DOHH2 (cell line): Measurements from ENCODE around the gene HHAT.

ENCODE experiments used
- EZH2phosphoT487 ChIP-seq: fragments of 200-600 bp; sonication (generic); IDR thresholded peaks from 2 replicates; pipeline ENCODE4 v1.6.1; 2017; ENCODE audit warnings: borderline replicate concordance, mild to moderate bottlenecking, antibody characterized with exemption, low read length, moderate library complexity, mixed read lengths
- TF ChIP-seq, protein P1 (sequence below): fragments of 200-600 bp; sonication (generic); IDR thresholded peaks from one replicate; pipeline ENCODE4 v1.5.1; 2014; ENCODE audit warnings: antibody characterized with exemption, mild to moderate bottlenecking, low read depth, low read length; ENCODE audit not compliant: poor library complexity, severe bottlenecking

DNA sequence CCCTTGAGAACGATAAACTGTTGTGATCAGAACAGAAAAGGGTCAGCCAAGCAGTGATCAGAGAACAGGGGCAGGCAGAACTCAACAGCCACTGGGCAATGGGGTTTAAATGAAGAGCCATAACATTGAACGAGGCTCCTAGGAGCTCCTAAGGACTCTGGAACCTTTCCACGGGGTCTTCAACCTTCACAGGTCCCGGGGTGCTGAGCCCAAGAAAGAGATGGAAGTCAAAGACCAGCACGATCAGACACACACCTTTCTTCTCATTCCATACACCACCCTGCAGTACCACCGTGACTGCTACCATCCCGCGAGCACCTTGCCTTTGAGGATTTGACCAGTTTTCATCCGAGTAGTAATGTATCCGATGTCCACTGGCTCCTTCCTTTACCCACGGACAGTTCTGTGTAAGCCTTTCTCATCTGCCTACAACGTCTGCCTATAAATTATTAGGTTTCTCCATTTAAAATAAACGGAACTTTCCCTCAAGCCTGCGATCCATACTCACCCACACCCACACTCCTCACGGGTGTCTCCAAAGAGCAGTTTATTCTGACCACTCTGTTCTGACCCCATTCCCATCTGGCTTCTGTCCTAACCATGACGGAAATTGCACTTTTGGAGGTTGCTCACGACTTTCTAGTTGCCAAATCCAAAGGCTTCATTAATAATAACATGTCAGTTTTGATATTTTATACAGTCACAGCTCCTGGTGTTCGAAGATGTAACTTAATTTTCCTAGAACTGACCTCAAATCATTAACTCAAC is 16.8 kb upstream of the HHAT start:
- TF ChIP-seq, protein P1, sequence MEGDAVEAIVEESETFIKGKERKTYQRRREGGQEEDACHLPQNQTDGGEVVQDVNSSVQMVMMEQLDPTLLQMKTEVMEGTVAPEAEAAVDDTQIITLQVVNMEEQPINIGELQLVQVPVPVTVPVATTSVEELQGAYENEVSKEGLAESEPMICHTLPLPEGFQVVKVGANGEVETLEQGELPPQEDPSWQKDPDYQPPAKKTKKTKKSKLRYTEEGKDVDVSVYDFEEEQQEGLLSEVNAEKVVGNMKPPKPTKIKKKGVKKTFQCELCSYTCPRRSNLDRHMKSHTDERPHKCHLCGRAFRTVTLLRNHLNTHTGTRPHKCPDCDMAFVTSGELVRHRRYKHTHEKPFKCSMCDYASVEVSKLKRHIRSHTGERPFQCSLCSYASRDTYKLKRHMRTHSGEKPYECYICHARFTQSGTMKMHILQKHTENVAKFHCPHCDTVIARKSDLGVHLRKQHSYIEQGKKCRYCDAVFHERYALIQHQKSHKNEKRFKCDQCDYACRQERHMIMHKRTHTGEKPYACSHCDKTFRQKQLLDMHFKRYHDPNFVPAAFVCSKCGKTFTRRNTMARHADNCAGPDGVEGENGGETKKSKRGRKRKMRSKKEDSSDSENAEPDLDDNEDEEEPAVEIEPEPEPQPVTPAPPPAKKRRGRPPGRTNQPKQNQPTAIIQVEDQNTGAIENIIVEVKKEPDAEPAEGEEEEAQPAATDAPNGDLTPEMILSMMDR, result no peak
- no peak for TF ChIP-seq EZH2phosphoT487
